Activated CD4-positive, alpha-beta T cell treated with anti-CD3 and anti-CD28 coated beads, Interleukin-2, amount 50 U/mL, for 48 hours (primary cell): ENCODE measurements around the gene ZMYND19.
"Not testable (repeated sequence)": the region's sequence is repeated elsewhere in the genome, so short reads cannot be mapped to it uniquely, and the experiment has no call there.

Source experiments
- DNase-seq, 2 experiments: peaks; one replicate each; pipeline ENCODE4 v3.0.0-alpha.2; 2020

Gene ZMYND19

DNA sequence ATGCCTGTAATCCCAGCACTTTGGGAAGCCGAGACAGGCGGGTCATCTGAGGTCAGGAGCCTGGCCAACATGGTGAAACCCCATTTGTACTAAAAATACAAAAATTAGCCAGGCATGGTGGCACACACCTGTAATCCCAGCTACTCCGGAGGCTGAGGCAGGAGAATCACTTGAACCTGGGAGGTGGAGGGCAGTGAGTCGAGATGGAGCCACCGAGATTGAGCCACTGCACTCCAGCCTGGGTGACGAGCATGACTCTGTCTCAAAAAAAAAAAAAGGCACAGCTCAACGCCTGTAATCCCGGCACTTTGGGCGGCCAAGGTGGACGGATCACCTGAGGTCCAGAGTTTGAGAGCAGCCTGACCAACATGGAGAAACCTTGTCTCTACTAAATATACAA, 36.7 kb downstream of the ZMYND19 start:
- not testable (repeated sequence) for DNase-seq

DNA sequence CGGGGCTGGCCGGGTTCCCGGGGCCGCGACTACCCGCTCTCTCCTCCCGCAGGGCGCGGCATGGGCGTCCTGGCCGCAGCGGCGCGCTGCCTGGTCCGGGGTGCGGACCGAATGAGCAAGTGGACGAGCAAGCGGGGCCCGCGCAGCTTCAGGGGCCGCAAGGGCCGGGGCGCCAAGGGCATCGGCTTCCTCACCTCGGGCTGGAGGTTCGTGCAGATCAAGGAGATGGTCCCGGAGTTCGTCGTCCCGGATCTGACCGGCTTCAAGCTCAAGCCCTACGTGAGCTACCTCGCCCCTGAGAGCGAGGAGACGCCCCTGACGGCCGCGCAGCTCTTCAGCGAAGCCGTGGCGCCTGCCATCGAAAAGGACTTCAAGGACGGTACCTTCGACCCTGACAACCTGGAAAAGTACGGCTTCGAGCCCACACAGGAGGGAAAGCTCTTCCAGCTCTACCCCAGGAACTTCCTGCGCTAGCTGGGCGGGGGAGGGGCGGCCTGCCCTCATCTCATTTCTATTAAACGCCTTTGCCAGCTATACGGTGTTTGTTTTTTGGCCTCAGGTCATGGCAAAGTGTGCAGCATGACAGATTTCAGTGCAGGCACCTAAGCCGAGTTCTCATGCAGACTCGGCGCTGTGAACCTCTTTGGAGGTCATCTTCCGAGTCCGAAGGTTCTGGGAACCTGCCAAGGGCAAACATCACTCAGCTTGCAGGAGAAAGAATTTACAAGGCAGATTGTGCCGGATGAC, 38.1 kb downstream of the ZMYND19 start:
- peak; percentile 26 for DNase-seq

DNA sequence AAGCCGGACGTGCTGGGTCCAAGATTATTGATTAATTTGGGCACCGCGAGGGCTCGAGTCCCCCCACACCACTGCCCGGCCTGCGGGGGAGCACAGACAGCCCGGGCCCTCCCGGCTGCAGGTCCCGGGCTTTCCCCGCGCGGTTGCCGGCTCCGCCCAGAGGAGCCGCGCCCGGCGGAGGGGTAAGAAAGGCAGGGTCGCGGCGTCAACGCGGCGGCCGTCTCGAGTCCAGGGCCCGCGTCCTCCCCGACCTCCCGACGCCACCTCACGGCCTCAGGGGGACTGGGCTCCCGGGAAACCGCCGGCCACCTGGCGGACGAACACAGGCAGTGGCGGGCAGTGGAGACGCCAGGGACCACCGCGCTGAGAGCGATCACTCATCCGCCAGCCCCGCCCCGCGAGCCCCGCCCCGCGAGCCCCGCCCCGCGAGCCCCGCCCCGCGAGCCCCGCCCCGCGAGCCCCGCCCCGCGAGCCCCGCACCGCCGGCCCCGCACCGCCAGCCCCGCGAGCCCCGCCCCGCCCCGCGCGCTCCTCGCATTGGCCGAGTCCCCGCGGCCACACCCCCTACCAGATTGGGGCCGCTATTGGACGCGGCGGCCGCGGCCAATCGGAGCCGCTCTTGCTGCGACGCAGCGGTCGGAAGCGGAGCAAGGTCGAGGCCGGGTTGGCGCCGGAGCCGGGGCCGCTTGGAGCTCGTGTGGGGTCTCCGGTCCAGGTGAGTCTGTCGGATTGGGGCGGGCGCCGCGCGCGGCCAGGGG, 38.9 kb downstream of the ZMYND19 start, which contains the start of gene MRPL41:
Gene MRPL41, plus strand, starts transcription at position 616 of the 758 bp plus-strand sequence. CDS start 203 bp downstream, outside the sequence.
- DNase-seq, result peak; percentile 89 to 90

DNA sequence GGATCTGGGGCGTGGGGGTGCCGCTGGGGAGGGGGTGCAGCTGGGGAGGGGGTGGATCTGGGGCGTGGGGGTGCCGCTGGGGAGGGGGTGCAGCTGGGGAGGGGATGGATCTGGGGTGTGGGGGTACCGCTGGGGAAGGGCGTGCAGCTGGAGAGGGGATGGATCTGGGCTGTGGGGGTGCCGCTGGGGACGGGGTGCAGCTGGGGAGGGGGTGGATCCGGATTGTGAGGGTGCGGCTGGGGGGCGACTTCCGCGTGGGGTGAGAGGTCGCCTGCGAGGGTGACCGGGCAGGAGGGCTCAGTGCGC, 39.4 kb downstream of the ZMYND19 start:
- DNase-seq, result not testable (repeated sequence)

DNA sequence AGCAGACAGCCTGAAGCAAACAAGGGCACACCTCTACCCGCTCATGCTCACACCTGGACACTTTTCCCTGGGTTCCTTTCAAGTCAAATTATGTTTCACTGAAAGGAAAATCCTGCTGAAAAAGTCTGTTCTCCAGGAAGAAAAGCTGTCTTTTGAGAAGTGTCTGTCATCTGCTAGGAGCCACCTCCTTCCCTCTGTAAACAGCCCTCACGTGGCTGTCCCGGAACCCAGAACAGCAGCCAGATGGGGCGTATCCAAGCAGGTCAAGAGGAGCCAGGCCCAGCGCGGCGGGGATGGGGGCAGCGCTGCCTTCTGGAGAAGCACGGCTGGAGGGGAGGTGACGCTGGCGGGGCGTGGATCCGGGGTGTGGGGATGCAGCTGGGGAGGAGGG, 40.1 kb downstream of the ZMYND19 start, which contains the start of gene PNPLA7:
Gene PNPLA7, minus strand, starts transcription at position 172 of the 391 bp plus-strand sequence. CDS start 205 bp downstream, outside the sequence.
- DNase-seq, result peak; percentile 47 to 53

DNA sequence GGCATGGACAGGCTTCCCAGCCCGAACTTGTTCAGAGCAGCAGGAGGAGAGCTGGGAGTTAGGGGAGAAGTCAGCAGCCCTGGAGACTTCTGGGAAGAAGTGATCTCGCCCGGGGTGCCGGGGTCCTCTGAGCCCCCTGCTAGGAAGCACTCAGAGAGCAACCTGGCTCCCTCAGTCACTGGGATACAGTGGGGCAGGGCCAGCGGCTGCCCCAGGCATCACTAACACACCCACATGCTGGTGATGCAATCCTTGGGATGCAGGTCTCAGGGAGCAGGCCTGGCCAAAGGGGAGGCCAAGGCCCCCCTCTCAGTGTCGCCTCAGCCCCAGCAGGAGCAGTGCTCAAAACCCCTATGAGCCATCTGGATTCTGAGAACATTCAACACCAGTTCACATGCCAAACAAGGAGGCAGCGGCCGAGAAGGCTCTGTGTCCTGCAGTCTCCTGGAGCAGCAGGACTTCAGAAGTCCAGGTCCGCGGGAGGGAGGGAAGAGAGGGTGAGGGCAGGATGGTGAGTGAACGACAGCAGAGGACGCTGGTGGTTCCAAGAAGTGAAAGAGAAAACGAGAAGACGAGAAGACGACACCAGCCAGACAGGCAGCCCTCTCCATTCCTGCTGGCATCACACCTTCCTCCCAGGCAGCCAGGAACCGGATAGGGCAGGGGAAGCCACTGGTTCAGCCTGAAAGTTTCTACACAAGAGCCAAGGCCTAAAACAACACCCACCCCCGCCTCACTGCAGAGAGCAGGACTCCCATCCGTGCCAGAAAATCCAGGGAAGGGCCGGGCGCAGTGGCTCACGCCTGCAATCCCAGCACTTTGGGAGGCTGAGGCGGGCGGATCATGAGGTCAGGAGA, 42.4 kb downstream of the ZMYND19 start:
- no peak for DNase-seq

DNA sequence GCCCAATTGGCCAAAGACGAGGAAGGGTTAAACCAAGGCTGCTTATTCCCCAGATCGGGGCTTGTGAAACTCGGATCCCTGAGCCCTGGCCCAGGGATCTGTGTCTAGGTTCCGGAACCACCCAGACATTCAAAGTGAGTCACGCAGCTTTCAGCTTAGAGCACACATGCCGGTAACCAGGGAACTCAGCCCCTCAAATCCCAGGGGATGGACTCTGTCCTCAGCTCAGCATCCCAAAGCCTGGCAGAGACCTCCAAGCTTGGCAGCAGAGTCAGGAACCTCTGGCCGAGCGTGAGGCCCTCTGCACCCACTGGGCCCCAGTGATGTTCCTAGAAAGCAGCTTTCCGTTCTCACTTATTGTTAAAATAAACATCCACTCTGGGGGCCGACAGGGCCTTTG, 45.2 kb downstream of the ZMYND19 start:
- no peak for DNase-seq

DNA sequence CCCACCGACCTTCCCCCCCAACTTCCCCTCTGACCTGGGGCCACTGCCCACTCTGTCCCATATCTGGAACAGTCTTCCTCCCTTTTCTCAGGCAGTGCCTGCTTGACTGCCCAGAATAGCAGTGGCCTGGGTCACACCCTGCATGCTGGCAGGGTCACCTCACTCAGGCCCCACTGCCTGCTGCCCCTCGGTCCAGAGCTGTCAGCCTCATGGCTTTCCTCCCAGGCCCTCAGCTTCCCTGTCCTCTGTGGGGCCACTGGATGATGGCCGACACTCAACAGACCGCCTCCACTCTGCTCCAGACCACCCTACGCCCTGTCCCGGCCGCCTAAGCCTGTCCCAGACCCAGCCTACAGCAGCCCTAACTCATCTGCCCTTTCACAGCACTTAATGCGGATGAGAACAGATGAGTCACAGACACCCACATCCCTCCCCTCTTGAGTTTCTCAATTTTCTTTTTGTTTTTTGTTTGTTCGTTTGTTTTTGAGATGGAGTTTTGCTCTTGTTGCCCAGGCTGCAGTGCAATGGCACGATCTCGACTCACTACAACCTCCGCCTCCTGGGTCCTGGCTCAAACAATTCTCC, 46.0 kb downstream of the ZMYND19 start:
- DNase-seq, result no peak

DNA sequence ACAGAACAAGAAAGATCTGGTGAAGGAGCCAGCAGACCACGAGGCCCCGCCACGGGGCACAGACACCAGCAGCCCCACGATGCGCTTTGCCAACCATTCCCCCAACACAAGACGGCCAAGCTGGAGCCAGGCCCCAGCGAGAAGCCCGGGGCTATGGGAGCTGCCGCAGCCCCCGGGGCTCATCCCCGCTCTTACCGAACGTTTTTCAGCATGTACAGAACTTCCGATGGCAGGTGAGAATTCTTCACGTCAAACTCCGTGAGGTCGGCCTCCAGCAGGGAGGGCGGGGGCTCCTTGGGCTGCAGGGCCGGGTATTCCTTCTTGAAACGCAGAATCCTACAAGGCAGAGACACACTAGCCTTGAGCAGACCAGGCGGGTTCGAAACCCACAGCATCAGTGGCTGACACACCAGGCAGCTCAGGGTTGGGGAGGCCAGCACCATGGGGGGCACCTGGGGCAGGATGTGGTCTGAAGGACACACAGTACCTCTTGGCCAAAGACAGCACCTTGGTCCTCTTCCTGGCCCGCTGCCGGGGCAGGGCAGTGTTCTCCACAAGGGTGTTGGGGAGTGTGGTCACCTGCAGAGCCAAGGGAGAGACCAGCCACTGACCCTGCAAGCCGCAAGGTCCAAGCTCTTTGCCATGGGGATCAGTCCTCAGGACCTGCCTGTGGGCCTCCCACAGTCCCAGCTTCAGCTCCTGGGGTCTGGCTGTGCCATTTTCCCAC, 46.9 kb downstream of the ZMYND19 start:
- DNase-seq, result no peak

DNA sequence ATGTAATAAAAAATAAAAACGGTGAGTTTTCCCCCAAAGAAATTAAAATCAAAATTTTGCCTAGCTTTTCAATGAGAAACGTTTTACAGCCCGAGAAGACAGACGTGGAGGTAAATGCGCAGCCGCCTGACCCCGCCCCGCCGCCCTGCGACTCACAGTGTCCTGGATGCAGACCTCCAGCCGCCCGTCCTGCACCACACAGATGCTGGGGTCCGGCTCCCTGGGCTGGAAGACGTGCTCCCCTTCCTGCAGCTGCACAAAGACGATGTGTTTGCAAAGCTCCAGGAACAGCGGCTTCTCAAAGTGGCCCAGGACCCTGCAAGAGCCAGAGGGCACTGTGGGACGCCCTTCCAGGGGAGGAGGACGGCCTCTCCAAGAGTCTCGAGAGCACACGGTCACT, 47.8 kb downstream of the ZMYND19 start:
- no peak for DNase-seq

DNA sequence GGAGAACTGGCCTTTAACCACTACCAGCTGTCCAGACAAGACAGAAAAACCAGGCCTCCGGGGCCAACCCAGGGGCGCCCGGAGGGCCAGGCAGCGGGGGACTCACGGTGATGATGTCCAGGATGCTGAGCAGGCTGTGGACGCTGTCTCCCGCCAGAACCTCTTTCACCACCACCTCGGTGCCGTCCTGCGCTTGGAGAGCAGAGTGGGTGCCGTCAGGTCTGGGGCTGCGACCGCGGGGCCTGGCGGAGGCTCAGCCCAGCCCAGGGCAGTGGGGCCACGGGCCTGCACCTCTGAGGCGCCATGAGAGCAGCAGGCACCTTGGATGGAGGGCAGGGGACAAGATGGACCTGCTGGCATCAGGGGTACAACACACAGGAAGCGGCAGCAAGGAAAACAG, 49.8 kb downstream of the ZMYND19 start:
- DNase-seq, result no peak

DNA sequence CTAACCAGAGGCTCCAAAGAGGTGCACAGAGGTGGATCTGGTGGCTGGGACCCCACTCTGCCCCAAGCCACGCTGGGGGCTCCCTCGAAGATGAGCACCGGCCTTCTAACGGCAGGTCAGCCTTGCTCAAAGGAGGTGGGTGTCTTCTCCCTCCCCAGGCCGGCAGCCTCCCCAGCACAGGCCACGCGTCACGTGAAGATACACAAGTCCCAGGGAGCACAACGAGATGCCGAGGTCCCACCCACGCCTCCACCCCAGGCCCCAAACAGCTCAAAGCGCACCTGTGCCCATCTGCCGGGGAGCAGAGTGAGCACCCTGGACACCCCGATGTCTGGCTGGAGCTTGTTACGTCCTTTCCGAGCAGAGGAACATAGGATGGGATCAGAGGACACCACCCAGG, 52.3 kb downstream of the ZMYND19 start:
- DNase-seq, result no peak

DNA sequence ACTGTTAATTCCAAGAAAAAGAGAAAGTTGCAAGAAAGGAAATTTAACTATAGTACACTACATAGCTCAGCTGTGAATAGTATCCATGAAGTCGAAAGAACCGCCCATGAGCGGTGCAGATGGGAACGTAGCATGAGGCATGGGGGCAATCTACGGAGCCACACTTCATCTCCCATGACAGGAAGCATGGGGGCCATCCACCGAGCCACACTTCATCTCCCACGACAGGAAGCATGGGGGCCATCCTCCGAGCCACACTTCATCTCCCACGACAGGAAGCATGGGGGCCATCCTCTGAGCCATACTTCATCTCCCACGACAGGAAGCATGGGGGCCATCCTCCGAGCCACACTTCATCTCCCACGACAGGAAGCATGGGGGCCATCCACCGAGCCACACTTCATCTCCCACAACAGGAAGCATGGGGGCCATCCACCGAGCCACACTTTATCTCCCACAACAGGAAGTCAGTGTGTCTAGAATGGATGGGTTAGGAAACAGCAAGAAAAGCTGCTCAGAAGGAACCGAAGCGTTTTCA, 53.6 kb downstream of the ZMYND19 start:
- DNase-seq, result peak in 1 of 2 experiments; percentile 17

DNA sequence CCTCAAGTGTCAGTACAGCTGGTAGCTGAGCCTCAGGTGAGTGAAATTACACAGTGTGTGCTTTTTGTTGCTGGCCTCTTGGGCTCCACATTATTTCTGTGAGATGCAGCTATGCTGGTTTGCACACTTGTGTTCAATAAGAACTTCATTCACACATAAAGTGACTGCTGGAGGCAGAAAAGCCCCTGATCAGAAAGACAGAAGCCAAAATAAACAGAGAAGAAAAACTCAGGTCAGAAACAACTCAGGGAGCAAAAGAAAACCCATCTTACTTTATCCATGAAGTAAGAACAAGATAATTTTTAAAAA, 55.2 kb downstream of the ZMYND19 start:
- DNase-seq, result no peak

DNA sequence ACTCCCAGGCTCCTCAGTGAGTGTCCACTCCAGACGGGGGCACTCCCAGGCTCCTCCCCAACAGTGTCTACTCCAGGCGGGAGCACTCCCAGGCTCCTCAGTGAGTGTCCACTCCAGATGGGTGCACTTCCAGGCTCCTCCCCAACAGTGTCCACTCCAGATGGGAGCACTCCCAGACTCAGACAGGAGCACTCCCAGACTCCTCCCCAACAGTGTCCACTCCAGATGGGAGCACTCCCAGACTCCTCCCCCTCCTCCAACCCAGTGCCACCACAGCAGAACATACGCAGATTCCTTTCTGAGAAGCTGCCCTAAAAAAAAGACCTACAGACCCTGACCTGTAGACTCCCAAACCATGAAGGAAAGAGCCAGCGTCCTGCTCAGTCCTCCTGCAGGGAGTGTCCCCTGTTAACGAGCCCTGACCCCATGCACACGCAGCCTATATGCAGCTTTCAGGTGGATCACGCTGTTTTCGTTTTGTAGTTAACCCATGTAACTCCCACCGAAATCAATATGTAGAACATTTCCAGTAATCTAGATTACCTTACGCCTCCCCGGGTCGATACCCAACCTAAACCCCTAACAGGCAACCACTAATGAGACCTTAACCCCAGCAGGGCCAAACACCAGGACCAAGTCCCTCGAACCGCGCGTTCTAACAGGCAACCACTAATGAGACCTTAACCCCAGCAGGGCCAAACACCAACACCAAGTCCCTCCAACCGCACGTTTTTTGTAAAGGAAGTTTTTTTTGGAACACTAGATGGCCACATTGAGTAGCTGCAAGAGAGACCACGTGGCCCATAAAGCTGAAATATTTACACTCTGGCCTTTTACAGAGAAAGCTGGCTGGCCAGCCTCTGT, 55.8 kb downstream of the ZMYND19 start:
- DNase-seq, result peak; percentile 15 to 27

DNA sequence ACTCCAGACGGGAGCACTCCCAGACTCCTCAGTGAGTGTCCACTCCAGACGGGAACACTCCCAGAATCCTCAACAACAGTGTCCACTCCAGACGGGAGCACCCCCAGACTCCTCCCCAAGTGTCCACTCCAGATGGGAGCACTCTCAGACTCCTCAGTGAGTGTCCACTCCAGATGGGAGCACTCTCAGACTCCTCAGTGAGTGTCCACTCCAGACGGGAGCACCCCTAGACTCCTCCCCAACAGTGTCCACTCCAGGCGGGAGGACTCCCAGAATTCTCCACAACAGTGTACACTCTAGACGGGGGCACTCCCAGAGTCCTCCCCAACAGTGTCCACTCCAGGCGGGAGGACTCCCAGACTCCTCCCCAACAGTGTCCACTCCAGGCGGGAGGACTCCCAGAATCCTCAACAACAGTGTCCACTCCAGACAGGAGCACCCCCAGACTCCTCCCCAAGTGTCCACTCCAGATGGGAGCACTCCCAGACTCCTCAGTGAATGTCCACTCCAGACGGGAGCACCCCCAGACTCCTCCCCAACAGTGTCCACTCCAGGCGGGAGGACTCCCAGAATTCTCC, 57.3 kb downstream of the ZMYND19 start:
- not testable (repeated sequence) for DNase-seq
